SK-N-SH (cell line): ENCODE measurements around the gene NDUFA12.

Experiments used
- CTCF ChIP-seq: fragments of 200-600 bp; sonication (generic); IDR thresholded peaks from 2 replicates; pipeline ENCODE4 v1.6.1; 2017; ENCODE audit warnings: antibody characterized with exemption, mild to moderate bottlenecking, moderate library complexity
- NFIC ChIP-seq: IDR thresholded peaks from 2 replicates; pipeline ENCODE4 v1.4.0; 2012; ENCODE audit warnings: borderline replicate concordance
- PBX3 ChIP-seq: IDR thresholded peaks from 2 replicates; pipeline ENCODE4; 2012
- RAD21 ChIP-seq: IDR thresholded peaks from 2 replicates; pipeline ENCODE4 v1.6.1; 2012; ENCODE audit warnings: mild to moderate bottlenecking, low read length
- TAF1 ChIP-seq: IDR thresholded peaks from 2 replicates; pipeline ENCODE4 v1.6.1; 2012; ENCODE audit warnings: low read depth, mild to moderate bottlenecking, low read length, moderate library complexity, borderline replicate concordance

DNA sequence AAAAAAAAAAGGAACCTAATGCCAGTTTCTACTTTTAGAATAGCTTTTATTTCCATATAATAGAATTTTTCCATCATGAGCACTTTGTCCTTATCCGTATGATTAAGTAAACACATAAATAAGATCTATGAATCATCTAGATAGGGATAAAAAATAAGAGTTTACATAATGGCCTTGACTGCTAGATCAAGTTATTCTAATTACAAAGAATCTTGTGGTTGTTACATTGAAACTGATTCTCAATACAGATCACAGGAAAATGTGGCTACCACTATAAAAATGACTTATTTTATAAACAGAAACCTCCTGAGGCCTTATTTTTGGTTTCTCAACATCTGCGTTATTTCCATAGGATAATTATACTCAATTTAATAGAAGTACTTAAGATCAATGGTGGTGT is 34.4 kb upstream of the NDUFA12 start:
- no peak for TF ChIP-seq NFIC
- no peak for TF ChIP-seq CTCF
- no peak for TF ChIP-seq RAD21
- TF ChIP-seq PBX3 = no peak
- no peak for TF ChIP-seq TAF1
